ENCODE data around the gene CWC25.

GRCh38 chr17:38794221-38794620 is 30.9 kb downstream of the CWC25 start:
- TF ChIP-seq EZH2phosphoT487 (IDR thresholded peaks at IDR 0.05; ENCODE audit: borderline replicate concordance, low read depth) (no peak), FOXJ3 (CRISPR knock-in tag; IDR thresholded peaks at IDR 0.05) (no peak), PBX3 (IDR thresholded peaks at IDR 0.05) (no peak), USF2 (IDR thresholded peaks at IDR 0.05; ENCODE audit: borderline replicate concordance, low read depth, low read length) (no peak), SMC3 (IDR thresholded peaks at IDR 0.05; ENCODE audit: low read depth, low read length) (no peak), CTCF (IDR thresholded peaks at IDR 0.05) (no peak), CHD2 (IDR thresholded peaks at IDR 0.05; ENCODE audit: low read length, partially characterized antibody) (no peak), RXRA (IDR thresholded peaks at IDR 0.05; ENCODE audit: borderline replicate concordance, low read depth) (no peak), RAD21 (IDR thresholded peaks at IDR 0.05; ENCODE audit: low read length) (no peak), RFX5 (IDR thresholded peaks at IDR 0.05; ENCODE audit: low read length) (no peak), POLR2AphosphoS5 (IDR thresholded peaks at IDR 0.05; ENCODE audit: low read depth, low read length) (no peak), USF1 (IDR thresholded peaks at IDR 0.05; ENCODE audit: borderline replicate concordance, low read depth) (no peak), TEAD4 (IDR thresholded peaks at IDR 0.05; ENCODE audit: borderline replicate concordance, insufficient read depth) (no peak), SIN3A (IDR thresholded peaks at IDR 0.05; ENCODE audit: borderline replicate concordance, low read depth, low read length) (no peak)

All from SK-N-SH (cell line).